HepG2 (cell line): ENCODE data around the gene AKAP14. TPM values are rescaled to one million over a fixed set of nuclear protein-coding genes. Genes with fewer than 3 reads are reported as not detected.
A peak's percentile ranks its signal among the peaks of the same experiment; 100 is the strongest.

Experiments
- E2F1 ChIP-seq: sonication (generic); formaldehyde crosslinking; IDR thresholded peaks from 2 replicates; pipeline ENCODE4 v1.5.0; 2020; ENCODE audit warnings: missing genetic modification reagents
- HNF4A ChIP-seq: sonication (generic); formaldehyde crosslinking; IDR thresholded peaks from 2 replicates; pipeline ENCODE4 v1.4.0; 2020; ENCODE audit warnings: missing genetic modification reagents
- KAT2B ChIP-seq: fragments of 150-350 bp; IDR thresholded peaks from 2 replicates; pipeline ENCODE4 v1.6.1; 2014; ENCODE audit warnings: low read depth, low read length, borderline replicate concordance
- SIN3B ChIP-seq: fragments of 150-350 bp; IDR thresholded peaks from 2 replicates; pipeline ENCODE4 v1.6.1; 2014; ENCODE audit warnings: low read length
- SNRNP70 ChIP-seq: fragments of 200-400 bp; formaldehyde crosslinking; IDR thresholded peaks from 2 replicates; pipeline ENCODE4 v1.6.1; 2017; ENCODE audit warnings: mild to moderate bottlenecking, low read depth, low read length, moderate library complexity
- ZBTB20 ChIP-seq: sonication (generic); formaldehyde crosslinking; IDR thresholded peaks from 2 replicates; pipeline ENCODE4 v1.8.1; 2023; ENCODE audit warnings: missing genetic modification reagents, low read depth, mild to moderate bottlenecking, borderline replicate concordance
- ZBTB21 ChIP-seq: sonication (generic); formaldehyde crosslinking; IDR thresholded peaks from 2 replicates; pipeline ENCODE4 v1.4.0; 2020; ENCODE audit warnings: missing genetic modification reagents
- ZMYM3 ChIP-seq: sonication (generic); formaldehyde crosslinking; IDR thresholded peaks from 2 replicates; pipeline ENCODE4 v1.5.1; 2020; ENCODE audit warnings: mild to moderate bottlenecking, missing genetic modification reagents
- ZNF556 ChIP-seq: sonication (generic); formaldehyde crosslinking; IDR thresholded peaks from 2 replicates; pipeline ENCODE4 v1.4.0; 2020; ENCODE audit warnings: mild to moderate bottlenecking, missing genetic modification reagents, borderline replicate concordance
- ZNF567 ChIP-seq: sonication (generic); formaldehyde crosslinking; IDR thresholded peaks from 2 replicates; pipeline ENCODE4 v1.8.1; 2023; ENCODE audit warnings: mild to moderate bottlenecking, missing genetic modification reagents, borderline replicate concordance
- ZNF703 ChIP-seq: sonication (generic); formaldehyde crosslinking; IDR thresholded peaks from 2 replicates; pipeline ENCODE4 v1.5.1; 2020; ENCODE audit warnings: missing genetic modification reagents, mild to moderate bottlenecking, moderate library complexity, borderline replicate concordance
- polyA plus RNA-seq, 8 experiments: library from polyadenylated mRNA; depleted of rRNA in 3 of 8; stranded (reverse) in 7 of 8; unstranded in 1 of 8; fragments of >200 nt; fragmentation: Illumina TruSeq in 4 of 8; extraction: Trizol in 4 of 8; gene quantifications; 2 replicates each; pipeline versions ENCODE4 v1.2.1 to v1.2.3, GENCODE V29; 2011 to 2016; ENCODE audit warnings: low read depth in 4 of 8, missing spikeins in 1 of 8, mixed read lengths in 1 of 8; ENCODE audit not compliant: insufficient read depth in 1 of 8
- total RNA-seq, 5 experiments: library from RNA; depleted of rRNA; stranded (reverse); fragments of >200 nt; fragmentation: Illumina TruSeq; extraction: Trizol; gene quantifications; 2 replicates each; pipeline ENCODE4 v1.2.3, GENCODE V29; 2016; ENCODE audit warnings: low read depth in 1 of 5
- TF ChIP-seq, protein P1 (sequence below): sonication (generic); formaldehyde crosslinking; IDR thresholded peaks from 2 replicates; pipeline ENCODE4 v1.4.0; 2020; ENCODE audit warnings: missing genetic modification reagents
- TF ChIP-seq, protein P2 (sequence below): sonication (generic); formaldehyde crosslinking; IDR thresholded peaks from 2 replicates; pipeline ENCODE4; 2020; ENCODE audit warnings: missing genetic modification reagents, mild to moderate bottlenecking, borderline replicate concordance
- TF ChIP-seq, protein P3 (sequence below): sonication (generic); formaldehyde crosslinking; conservative IDR thresholded peaks from 2 replicates; pipeline ENCODE4 v1.4.0; 2020; ENCODE audit warnings: missing genetic modification reagents
- TF ChIP-seq, protein P4 (sequence below): sonication (generic); formaldehyde crosslinking; IDR thresholded peaks from 2 replicates; pipeline ENCODE4 v1.9.0; 2021; ENCODE audit warnings: missing genetic modification reagents, borderline replicate concordance
- TF ChIP-seq, protein P5 (sequence below): sonication (generic); formaldehyde crosslinking; IDR thresholded peaks from 2 replicates; pipeline ENCODE4 v1.8.1; 2023; ENCODE audit warnings: missing genetic modification reagents, mild to moderate bottlenecking, borderline replicate concordance

AKAP14 gene
- total and polyA plus RNA-seq, 2 of the 13 experiments (the other 11 are each of a cell fraction or from before 2014, with no cell fraction given), result 0.20 to 1.7 TPM

DNA sequence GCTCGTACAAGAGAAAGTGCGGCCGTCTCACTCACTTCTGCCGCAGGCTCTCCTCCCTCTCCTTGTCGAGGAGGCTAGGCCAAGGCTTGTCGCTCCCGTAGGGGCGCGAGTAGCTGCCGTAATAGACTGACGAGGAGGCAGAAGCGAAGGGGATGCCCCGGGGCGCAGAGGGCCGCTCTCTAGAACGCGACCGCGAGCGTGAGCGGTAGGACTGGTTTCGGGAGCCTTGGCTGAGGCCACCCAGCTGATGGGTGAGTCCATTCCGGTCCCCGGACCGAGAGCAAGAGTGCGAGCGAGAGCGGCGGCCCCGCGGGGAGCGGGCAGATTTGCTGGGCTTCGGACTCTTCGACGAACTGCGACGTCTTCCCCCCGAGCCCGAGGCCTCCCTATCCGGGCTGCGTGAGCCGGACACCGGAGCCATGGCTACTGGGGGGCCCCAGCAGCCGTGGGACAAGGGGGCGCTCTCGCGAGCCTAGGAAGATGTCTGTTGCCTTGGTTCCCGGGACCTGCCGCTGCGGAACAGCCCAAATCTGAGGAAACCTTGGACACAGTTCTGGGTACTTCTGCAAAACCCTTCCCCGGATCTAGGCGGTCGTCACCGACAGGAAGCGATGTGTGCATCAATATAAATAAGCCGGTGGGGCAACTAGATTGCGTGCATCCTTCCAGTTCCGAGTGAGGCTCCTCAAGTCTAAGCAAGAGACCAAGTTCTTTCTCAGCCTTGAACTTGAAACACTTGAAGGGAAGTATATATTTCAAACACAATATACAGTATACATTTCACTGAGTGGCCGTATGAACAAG, 47.7 kb downstream of the AKAP14 start, which contains the start of gene NKAP (continued):
- TF ChIP-seq, protein P1, sequence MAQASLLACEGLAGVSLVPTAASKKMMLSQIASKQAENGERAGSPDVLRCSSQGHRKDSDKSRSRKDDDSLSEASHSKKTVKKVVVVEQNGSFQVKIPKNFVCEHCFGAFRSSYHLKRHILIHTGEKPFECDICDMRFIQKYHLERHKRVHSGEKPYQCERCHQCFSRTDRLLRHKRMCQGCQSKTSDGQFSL (CRISPR knock-in tag), result no peak
- TF ChIP-seq, protein P2, sequence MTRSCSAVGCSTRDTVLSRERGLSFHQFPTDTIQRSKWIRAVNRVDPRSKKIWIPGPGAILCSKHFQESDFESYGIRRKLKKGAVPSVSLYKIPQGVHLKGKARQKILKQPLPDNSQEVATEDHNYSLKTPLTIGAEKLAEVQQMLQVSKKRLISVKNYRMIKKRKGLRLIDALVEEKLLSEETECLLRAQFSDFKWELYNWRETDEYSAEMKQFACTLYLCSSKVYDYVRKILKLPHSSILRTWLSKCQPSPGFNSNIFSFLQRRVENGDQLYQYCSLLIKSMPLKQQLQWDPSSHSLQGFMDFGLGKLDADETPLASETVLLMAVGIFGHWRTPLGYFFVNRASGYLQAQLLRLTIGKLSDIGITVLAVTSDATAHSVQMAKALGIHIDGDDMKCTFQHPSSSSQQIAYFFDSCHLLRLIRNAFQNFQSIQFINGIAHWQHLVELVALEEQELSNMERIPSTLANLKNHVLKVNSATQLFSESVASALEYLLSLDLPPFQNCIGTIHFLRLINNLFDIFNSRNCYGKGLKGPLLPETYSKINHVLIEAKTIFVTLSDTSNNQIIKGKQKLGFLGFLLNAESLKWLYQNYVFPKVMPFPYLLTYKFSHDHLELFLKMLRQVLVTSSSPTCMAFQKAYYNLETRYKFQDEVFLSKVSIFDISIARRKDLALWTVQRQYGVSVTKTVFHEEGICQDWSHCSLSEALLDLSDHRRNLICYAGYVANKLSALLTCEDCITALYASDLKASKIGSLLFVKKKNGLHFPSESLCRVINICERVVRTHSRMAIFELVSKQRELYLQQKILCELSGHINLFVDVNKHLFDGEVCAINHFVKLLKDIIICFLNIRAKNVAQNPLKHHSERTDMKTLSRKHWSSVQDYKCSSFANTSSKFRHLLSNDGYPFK (CRISPR knock-in tag), result no peak
- TF ChIP-seq SNRNP70 (no peak), KAT2B (no peak), ZBTB21 (CRISPR knock-in tag) (no peak), HNF4A (CRISPR knock-in tag) (peak; percentile 24), ZNF567 (CRISPR knock-in tag) (no peak), ZMYM3 (CRISPR knock-in tag) (no peak), ZNF556 (no peak), ZNF703 (CRISPR knock-in tag) (0 out of 2 replicates have a peak, but pooled peaks have one; percentile 39), ZBTB20 (CRISPR knock-in tag) (0 out of 2 replicates have a peak, but pooled peaks have one; percentile 49), SIN3B (peak; percentile 89), E2F1 (CRISPR knock-in tag) (peak; percentile 33; the same call in 1 of the 2 replicates)
- TF ChIP-seq, protein P3, sequence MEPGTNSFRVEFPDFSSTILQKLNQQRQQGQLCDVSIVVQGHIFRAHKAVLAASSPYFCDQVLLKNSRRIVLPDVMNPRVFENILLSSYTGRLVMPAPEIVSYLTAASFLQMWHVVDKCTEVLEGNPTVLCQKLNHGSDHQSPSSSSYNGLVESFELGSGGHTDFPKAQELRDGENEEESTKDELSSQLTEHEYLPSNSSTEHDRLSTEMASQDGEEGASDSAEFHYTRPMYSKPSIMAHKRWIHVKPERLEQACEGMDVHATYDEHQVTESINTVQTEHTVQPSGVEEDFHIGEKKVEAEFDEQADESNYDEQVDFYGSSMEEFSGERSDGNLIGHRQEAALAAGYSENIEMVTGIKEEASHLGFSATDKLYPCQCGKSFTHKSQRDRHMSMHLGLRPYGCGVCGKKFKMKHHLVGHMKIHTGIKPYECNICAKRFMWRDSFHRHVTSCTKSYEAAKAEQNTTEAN (CRISPR knock-in tag), result no peak
- TF ChIP-seq, protein P4, sequence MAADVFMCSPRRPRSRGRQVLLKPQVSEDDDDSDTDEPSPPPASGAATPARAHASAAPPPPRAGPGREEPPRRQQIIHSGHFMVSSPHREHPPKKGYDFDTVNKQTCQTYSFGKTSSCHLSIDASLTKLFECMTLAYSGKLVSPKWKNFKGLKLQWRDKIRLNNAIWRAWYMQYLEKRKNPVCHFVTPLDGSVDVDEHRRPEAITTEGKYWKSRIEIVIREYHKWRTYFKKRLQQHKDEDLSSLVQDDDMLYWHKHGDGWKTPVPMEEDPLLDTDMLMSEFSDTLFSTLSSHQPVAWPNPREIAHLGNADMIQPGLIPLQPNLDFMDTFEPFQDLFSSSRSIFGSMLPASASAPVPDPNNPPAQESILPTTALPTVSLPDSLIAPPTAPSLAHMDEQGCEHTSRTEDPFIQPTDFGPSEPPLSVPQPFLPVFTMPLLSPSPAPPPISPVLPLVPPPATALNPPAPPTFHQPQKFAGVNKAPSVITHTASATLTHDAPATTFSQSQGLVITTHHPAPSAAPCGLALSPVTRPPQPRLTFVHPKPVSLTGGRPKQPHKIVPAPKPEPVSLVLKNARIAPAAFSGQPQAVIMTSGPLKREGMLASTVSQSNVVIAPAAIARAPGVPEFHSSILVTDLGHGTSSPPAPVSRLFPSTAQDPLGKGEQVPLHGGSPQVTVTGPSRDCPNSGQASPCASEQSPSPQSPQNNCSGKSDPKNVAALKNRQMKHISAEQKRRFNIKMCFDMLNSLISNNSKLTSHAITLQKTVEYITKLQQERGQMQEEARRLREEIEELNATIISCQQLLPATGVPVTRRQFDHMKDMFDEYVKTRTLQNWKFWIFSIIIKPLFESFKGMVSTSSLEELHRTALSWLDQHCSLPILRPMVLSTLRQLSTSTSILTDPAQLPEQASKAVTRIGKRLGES (CRISPR knock-in tag), result no peak
- TF ChIP-seq, protein P5, sequence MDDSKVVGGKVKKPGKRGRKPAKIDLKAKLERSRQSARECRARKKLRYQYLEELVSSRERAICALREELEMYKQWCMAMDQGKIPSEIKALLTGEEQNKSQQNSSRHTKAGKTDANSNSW, result no peak
